HL-60 (cell line): ENCODE results near the gene WNT3.

Experiments
- CTCF ChIP-seq: IDR thresholded peaks from one replicate; pipeline ENCODE4 v1.5.1; 2011; ENCODE audit warnings: low read length, control low read depth, inconsistent platforms; ENCODE audit not compliant: insufficient read depth
- POLR2AphosphoS5 ChIP-seq: IDR thresholded peaks from 2 replicates; pipeline ENCODE4 v1.6.1; 2012; ENCODE audit warnings: low read depth

GRCh38 chr17:46789610-46790009, 28.9 kb downstream of the WNT3 start:
- TF ChIP-seq CTCF (no peak), POLR2AphosphoS5 (no peak)
